Thoracic aorta (tissue), 2 donors: ENCODE data around the gene BABAM1. TPM values are rescaled to one million over a fixed set of nuclear protein-coding genes. Genes with fewer than 3 reads are reported as not detected.
A peak's percentile ranks its signal among the peaks of the same experiment; 100 is the strongest.
"Not testable (repeated sequence)": the region's sequence is repeated elsewhere in the genome, so short reads cannot be mapped to it uniquely, and the experiment has no call there.

ENCODE experiments used
- ATAC-seq: fragments of 150-250 bp; one replicate; pipeline ENCODE4 v1.8.0; 2017; ENCODE audit warnings: low read depth; ENCODE audit not compliant: insufficient number of reproducible peaks, low FRiP score
- DNase-seq: peaks from one replicate; pipeline ENCODE4 v3.0.0-alpha.2; 2020; ENCODE audit warnings: low spot score
- H3K27ac ChIP-seq, 2 donors: fragments of 200-600 bp; sonication (generic); 1 replicate in 1 of 2; 2 replicates in 1 of 2; pipeline ENCODE4 v1.5.1; 2016; ENCODE audit warnings: mild to moderate bottlenecking in 2 of 2, moderate library complexity in 2 of 2
- H3K27me3 ChIP-seq: fragments of 200-600 bp; sonication (generic); replicated peaks from 2 replicates; pipeline ENCODE4 v1.6.0; 2016; ENCODE audit warnings: mild to moderate bottlenecking; ENCODE audit not compliant: insufficient read depth
- H3K36me3 ChIP-seq: fragments of 200-600 bp; sonication (generic); one replicate; pipeline ENCODE4 v1.5.1; 2016
- H3K4me1 ChIP-seq, 2 donors: fragments of 200-600 bp; sonication (generic); 1 replicate in 1 of 2; 2 replicates in 1 of 2; pipeline versions ENCODE4 v1.5.1 to v1.6.0; 2016; ENCODE audit warnings: low read depth in 2 of 2, mild to moderate bottlenecking in 1 of 2; ENCODE audit not compliant: control insufficient read depth in 1 of 2
- H3K4me3 ChIP-seq: fragments of 200-600 bp; sonication (generic); 2 replicates; pipeline ENCODE4 v1.5.1; 2016; ENCODE audit warnings: mild to moderate bottlenecking
- H3K9me3 ChIP-seq: fragments of 200-600 bp; sonication (generic); 2 replicates; pipeline ENCODE4 v1.5.1; 2016
- total RNA-seq, 2 donors: library from RNA; depleted of rRNA; stranded (reverse); fragments of >200 nt; gene quantifications; one replicate each; pipeline versions ENCODE4 v1.1.0 to v1.2.3, GENCODE V29; 2016
- TF ChIP-seq, protein P1 (sequence below): fragments of 200-600 bp; sonication (generic); IDR thresholded peaks from one replicate; pipeline ENCODE4 v1.5.1; 2019; ENCODE audit warnings: antibody characterized with exemption

Gene BABAM1
- total RNA-seq, 2 donors from 2014 or later = 55.2 to 87.2 TPM

DNA sequence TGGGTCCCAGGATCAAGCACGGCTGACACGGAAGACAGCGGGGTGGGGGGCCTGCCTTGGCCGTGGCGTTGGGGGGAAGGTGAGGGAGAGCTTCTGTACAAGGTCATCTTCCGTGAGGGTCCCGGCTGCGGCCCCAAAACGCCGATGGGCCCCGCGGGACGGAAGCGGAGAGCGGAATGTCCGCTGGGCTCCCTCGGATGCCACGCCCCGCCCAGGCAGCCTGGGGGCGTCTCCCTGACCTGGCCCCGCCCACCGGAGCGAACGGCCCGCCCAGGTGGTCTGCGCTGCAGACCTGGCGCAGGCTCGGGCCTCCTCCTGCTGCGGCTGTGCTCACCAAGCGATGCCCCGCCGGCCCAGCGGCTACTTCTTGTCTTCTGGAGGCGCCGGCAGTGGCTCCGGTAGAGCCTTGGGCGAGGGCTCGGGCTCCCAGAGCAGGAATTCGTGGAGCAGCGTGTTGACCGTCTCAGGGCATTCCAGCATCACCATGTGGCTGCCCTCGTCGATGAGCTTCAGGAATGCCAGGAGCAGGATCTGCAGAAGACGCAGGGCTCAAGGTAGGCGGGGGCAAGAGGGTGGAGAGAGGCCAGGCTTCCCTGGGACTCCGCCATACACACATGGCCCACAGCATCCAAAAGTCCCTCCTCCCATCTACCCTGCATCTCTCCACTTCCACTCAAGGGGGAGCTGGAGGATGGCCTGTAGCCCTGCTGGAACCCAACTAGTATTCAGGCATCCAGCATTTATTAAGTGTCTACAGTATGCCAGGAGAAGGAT, 25.2 kb downstream of the BABAM1 start:
- Histone ChIP-seq H3K27ac (peak overlapping the region; percentile 51 to 59), H3K27me3 (no peaks in the 10 kb centered on the region), H3K9me3 (no peaks in the 10 kb centered on the region), H3K36me3 (no peaks in the 10 kb centered on the region), H3K4me1 (peaks cover 0 to 5% of the 10 kb centered on the region in 2 donors), H3K4me3 (peak overlapping the region; percentile 82)
- ATAC-seq = peak; percentile 72
- TF ChIP-seq, protein P1, sequence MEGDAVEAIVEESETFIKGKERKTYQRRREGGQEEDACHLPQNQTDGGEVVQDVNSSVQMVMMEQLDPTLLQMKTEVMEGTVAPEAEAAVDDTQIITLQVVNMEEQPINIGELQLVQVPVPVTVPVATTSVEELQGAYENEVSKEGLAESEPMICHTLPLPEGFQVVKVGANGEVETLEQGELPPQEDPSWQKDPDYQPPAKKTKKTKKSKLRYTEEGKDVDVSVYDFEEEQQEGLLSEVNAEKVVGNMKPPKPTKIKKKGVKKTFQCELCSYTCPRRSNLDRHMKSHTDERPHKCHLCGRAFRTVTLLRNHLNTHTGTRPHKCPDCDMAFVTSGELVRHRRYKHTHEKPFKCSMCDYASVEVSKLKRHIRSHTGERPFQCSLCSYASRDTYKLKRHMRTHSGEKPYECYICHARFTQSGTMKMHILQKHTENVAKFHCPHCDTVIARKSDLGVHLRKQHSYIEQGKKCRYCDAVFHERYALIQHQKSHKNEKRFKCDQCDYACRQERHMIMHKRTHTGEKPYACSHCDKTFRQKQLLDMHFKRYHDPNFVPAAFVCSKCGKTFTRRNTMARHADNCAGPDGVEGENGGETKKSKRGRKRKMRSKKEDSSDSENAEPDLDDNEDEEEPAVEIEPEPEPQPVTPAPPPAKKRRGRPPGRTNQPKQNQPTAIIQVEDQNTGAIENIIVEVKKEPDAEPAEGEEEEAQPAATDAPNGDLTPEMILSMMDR = peak; percentile 56
- DNase-seq = no peak

DNA sequence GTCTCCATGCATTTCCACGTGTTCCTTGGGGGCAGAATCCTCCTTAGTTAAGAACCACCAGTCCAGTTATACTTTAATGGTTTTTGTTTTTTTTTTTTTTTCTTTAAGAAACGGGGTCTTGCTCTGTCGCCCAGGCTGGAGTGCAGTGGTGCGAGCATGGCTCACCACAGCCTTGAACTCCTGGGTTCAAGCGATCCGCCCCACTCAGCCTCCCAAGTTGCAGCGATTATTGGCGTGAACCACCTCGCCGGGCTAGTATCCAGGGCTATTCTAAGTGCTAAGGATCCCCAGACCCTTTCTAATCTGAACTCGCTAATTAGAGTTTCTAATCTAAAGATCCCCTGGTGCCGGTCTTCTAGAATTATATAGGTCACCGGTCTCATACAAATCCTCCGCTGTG, 26.4 kb downstream of the BABAM1 start:
- no peaks in the 10 kb centered on the region for H3K27me3 ChIP-seq
- no peak for DNase-seq
- H3K27ac ChIP-seq = no peak overlapping the region
- no peaks in the 10 kb centered on the region for H3K36me3 ChIP-seq
- ATAC-seq = no peak
- peaks cover 0 to 5% of the 10 kb centered on the region in 2 donors for H3K4me1 ChIP-seq
- H3K9me3 ChIP-seq = no peaks in the 10 kb centered on the region
- TF ChIP-seq, protein P1 = no peak
- H3K4me3 ChIP-seq = no peak overlapping the region

DNA sequence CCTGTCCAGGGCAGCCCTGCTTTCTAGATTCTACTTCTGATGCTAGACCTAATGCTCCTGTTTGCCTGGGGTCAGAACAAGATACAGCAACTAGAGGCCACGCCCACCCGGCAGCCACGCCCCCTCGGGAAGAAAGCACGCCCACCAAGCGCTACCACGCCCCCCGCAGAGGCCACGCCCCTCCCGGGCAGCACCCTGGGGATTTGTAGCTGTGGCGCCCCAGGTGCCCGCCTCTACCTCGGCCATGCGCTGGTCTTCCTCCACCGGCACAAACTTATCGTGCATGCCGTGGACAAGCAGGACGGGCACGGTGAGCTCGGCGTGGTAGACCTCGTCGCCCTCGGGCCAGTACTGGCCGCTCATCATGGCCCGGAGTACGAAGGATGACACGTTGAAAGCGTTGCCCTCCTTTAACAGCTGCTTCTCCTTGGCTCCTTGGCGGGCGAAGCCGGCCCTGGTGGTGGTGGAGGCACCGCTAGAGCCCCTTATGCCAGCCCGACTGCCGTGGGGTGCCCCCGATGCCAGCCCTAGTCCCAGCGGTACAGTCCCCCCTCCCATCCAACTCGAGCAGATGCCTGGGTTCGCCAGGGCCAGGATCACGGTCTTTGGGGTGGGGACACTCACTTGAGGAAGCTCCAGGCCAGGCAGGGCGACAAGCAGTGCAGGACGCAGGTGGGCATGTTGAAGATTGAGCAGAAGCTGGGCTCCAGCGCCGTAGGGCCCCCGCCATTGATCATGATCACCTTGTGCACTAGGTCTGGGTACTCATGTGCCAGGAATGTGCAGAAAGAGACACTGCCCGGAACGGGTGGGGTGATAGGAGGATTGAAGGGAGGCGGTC, 27.0 kb downstream of the BABAM1 start:
- H3K27ac ChIP-seq = no peak overlapping the region
- H3K36me3 ChIP-seq = no peaks in the 10 kb centered on the region
- no peaks in the 10 kb centered on the region for H3K27me3 ChIP-seq
- H3K4me3 ChIP-seq = no peak overlapping the region
- no peak for ATAC-seq
- TF ChIP-seq, protein P1 = no peak
- H3K4me1 ChIP-seq = peaks cover 0 to 5% of the 10 kb centered on the region in 2 donors
- no peaks in the 10 kb centered on the region for H3K9me3 ChIP-seq
- DNase-seq = no peak

DNA sequence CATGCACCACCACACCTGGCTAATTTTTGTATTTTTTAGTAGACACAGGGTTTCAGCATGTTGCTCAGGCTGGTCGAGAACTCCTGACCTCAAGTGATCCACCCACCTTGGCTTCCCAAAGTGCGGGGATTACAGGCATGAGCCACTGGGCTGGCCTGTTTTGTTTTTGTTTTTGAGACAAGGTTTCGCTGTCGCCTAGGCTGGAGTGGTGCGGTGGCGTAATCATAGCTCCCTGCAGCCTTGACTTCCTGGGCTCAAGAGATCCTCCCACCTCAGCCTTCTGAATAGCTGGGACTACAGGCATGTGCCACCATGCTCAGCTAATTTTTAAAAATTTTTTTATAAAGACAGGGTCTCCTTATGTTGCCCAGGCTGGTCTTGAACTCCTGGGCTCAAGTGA, 28.3 kb downstream of the BABAM1 start:
- not testable (repeated sequence) for ATAC-seq, H3K36me3 ChIP-seq

DNA sequence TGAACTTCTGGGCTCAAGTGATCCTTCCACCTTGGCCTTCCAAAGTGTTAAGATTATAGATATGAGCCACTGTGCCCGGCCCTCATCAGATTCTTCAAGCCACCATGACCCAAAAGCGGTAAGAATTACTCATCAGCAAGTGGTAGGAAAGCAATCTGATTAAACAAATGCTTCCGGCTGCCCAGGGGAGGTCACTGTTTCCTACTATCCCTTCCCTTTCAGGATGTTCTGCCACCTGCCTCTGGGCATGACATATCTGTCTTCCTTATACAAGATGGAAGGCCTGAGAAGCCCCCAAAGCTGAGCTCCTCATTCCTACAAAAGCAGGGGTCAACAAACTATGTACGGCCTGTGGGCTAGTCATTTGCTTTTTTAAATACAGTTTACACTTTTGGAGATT, 29.0 kb downstream of the BABAM1 start:
- TF ChIP-seq, protein P1 = no peak
- ATAC-seq = no peak
- no peak for DNase-seq

More for the DNA sequence above, 28.3 kb downstream of the BABAM1 start:
- DNase-seq, H3K27me3 ChIP-seq, H3K4me3 ChIP-seq, H3K27ac ChIP-seq, H3K4me1 ChIP-seq, H3K9me3 ChIP-seq: not testable (repeated sequence)

More for the DNA sequence above, 29.0 kb downstream of the BABAM1 start:
- Histone ChIP-seq H3K27me3 (no peaks in the 10 kb centered on the region), H3K4me3 (no peak overlapping the region), H3K36me3 (peaks cover 4% of the 10 kb centered on the region), H3K27ac (no peak overlapping the region), H3K4me1 (peaks cover 0 to 5% of the 10 kb centered on the region in 2 donors), H3K9me3 (no peaks in the 10 kb centered on the region)
